NCI-H1436 treated with DMSO at 0.1 percent for 48 hours (cell line): ENCODE measurements around the gene RNF39.
"Not testable (repeated sequence)": the region's sequence is repeated elsewhere in the genome, so short reads cannot be mapped to it uniquely, and the experiment has no call there.

Experiments used
- DNase-seq: peaks from one replicate; lab custom pipeline; 2025; lab: John Stamatoyannopoulos, UW

Gene RNF39

GRCh38 chr6:30061092-30061857 is 14.3 kb downstream of the RNF39 start, which contains the start of gene POLR1H:
POLR1H (plus strand) TSS chr6:30061265; CDS start chr6:30061525, 260 bp downstream.
- peak; percentile 79 for DNase-seq

GRCh38 chr6:30060606-30061091 is 14.9 kb downstream of the RNF39 start:
- DNase-seq, result no peak

GRCh38 chr6:30055513-30055912 is 20.1 kb downstream of the RNF39 start:
- DNase-seq, result no peak

- DNase-seq, result no peak
Observed at GRCh38 chr6:30053682-30054081, 21.9 kb downstream of the RNF39 start.

GRCh38 chr6:30047220-30047619 is 28.3 kb downstream of the RNF39 start:
- DNase-seq, result no peak

- no peak for DNase-seq
Observed at GRCh38 chr6:30044630-30045029, 30.9 kb downstream of the RNF39 start.

GRCh38 chr6:30043744-30044143 is 31.8 kb downstream of the RNF39 start:
- no peak for DNase-seq

- no peak for DNase-seq
Observed at GRCh38 chr6:30042914-30043313, 32.7 kb downstream of the RNF39 start.

GRCh38 chr6:30042476-30042875 is 33.1 kb downstream of the RNF39 start:
- DNase-seq, result no peak

- no peak for DNase-seq
Observed at GRCh38 chr6:30041821-30042220, 33.7 kb downstream of the RNF39 start.

- no peak for DNase-seq
Observed at GRCh38 chr6:30041221-30041620, 34.3 kb downstream of the RNF39 start.

GRCh38 chr6:30037182-30037788 is 38.3 kb downstream of the RNF39 start:
- no peak for DNase-seq

GRCh38 chr6:30035784-30036183 is 39.8 kb downstream of the RNF39 start:
- no peak for DNase-seq

- not testable (repeated sequence) for DNase-seq
Observed at GRCh38 chr6:30033440-30033839, 42.1 kb downstream of the RNF39 start.

GRCh38 chr6:30031381-30031780 is 44.2 kb downstream of the RNF39 start:
- DNase-seq, result no peak

GRCh38 chr6:30029588-30029987 is 46.0 kb downstream of the RNF39 start:
- no peak for DNase-seq

GRCh38 chr6:30025186-30025585 is 50.4 kb downstream of the RNF39 start:
- DNase-seq, result no peak

- DNase-seq, result not testable (repeated sequence)
Observed at GRCh38 chr6:30022712-30023111, 52.9 kb downstream of the RNF39 start.

GRCh38 chr6:30022189-30022588 is 53.4 kb downstream of the RNF39 start:
- DNase-seq, result no peak

- no peak for DNase-seq
Observed at GRCh38 chr6:30020626-30021025, 54.9 kb downstream of the RNF39 start.
